PFSK-1 (cell line): ENCODE results near the gene ROMO1.

Experiments used
- FOXP2 ChIP-seq: optimal IDR thresholded peaks from 2 replicates; pipeline ENCODE3; 2011; ENCODE audit warnings: borderline replicate concordance, control low read depth, inconsistent platforms; ENCODE audit not compliant: insufficient read depth; ENCODE audit errors: extremely low read length, extremely low read depth
- POLR2AphosphoS5 ChIP-seq: IDR thresholded peaks from 2 replicates; pipeline ENCODE4 v1.6.1; 2012; ENCODE audit warnings: low read depth, mild to moderate bottlenecking, control low read depth, low read length, moderate library complexity
- REST ChIP-seq, 2 experiments: IDR thresholded peaks; 2 replicates each; pipeline versions ENCODE4 v1.6.1 to v1.8.0; 2011 to 2012; ENCODE audit warnings: low read depth in 2 of 2, low read length in 2 of 2, control low read depth in 1 of 2, inconsistent platforms in 1 of 2, mild to moderate bottlenecking in 1 of 2, moderate library complexity in 1 of 2; ENCODE audit not compliant: insufficient read depth in 1 of 2
- SIN3A ChIP-seq: IDR thresholded peaks from 2 replicates; pipeline ENCODE4 v1.6.1; 2012; ENCODE audit warnings: mild to moderate bottlenecking, low read length, moderate library complexity, borderline replicate concordance; ENCODE audit not compliant: insufficient read depth
- TAF1 ChIP-seq: IDR thresholded peaks from 2 replicates; pipeline ENCODE4 v1.6.1; 2012; ENCODE audit warnings: low read length, control low read depth, borderline replicate concordance; ENCODE audit not compliant: insufficient read depth

ROMO1 gene

GRCh38 chr20:35704514-35705261, 5.5 kb downstream of the ROMO1 start:
- TF ChIP-seq REST (IDR thresholded peaks at IDR 0.05; ENCODE audit: insufficient read depth in 1 of 2, low read depth in 2 of 2, low read length in 2 of 2) (no peak), POLR2AphosphoS5 (peak; percentile 61; the same call in 1 of the 2 replicates)

GRCh38 chr20:35708502-35708901, 9.3 kb downstream of the ROMO1 start:
- peak; percentile 58; the same call in 1 of the 2 replicates for TF ChIP-seq POLR2AphosphoS5
- TF ChIP-seq REST (IDR thresholded peaks at IDR 0.05; ENCODE audit: insufficient read depth in 1 of 2, low read depth in 2 of 2, low read length in 2 of 2), result no peak

- TF ChIP-seq TAF1, result no peak
- TF ChIP-seq FOXP2, result no peak
- peak; percentile 33; the same call in 1 of the 2 replicates for TF ChIP-seq POLR2AphosphoS5
Measured at GRCh38 chr20:35709259-35709658, 10.1 kb downstream of the ROMO1 start.

DNA sequence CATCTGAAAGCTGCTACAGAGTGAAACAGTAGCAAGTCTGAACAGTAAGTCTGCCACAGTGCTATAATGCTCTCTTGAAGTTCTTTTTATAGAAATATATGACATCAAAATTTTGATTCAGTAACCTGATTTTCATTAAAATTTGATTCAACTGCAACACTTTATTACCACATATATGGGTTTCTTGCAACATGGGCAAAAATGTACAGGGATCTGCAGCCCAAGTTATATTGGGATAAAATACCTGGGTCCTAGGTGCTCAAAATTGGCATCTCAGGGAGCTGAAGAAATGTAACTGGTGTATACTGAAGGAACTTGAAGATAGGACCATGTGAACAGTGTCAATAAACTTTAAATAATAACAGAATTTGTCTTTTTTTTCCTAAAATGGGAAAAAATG, 10.8 kb downstream of the ROMO1 start:
- no peak for TF ChIP-seq TAF1
- TF ChIP-seq FOXP2, result no peak
- TF ChIP-seq POLR2AphosphoS5, result no peak
- no peak for TF ChIP-seq SIN3A
- no peak for TF ChIP-seq REST (IDR thresholded peaks at IDR 0.05; ENCODE audit: insufficient read depth in 1 of 2, low read depth in 2 of 2, low read length in 2 of 2)

DNA sequence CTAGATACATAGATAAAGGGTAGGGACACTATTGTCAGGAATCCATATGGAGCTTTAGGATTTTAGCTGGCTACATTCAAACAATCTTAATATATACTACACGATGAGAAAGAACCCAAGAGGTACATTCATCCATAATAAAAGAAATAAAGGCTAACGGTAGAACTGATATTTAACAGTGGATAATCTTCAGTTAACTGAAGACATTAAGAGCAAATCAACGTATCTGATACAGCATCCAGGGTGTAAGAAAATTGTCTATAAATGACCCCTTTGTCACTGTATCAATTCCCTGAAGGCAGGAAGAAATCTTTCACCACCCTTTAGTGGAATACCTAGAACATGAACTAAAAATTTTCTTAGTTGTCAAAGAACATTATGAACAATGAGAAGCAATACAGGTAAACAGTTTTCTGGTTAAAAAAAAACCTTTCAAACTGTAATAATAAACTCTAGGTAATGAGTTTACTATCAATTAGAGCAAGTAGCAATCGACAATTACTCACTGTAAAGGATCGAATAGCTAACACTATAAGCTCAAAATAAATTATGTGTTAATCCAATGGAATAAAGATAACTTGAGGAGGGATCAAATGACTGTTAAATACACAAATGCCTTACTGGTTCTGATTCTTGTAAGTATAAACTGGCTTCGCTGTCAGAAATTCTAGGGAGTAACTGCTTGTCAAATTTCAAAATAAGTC, 11.8 kb downstream of the ROMO1 start:
- no peak for TF ChIP-seq POLR2AphosphoS5
- no peak for TF ChIP-seq REST (IDR thresholded peaks at IDR 0.05; ENCODE audit: insufficient read depth in 1 of 2, low read depth in 2 of 2, low read length in 2 of 2)
- TF ChIP-seq SIN3A, result no peak
- no peak for TF ChIP-seq TAF1
- TF ChIP-seq FOXP2, result no peak
